Activated CD8-positive, alpha-beta T cell treated with anti-CD3 and anti-CD28 coated beads for 36 hours (primary cell): ENCODE results near the gene GSTT2B. TPM values are rescaled to one million over a fixed set of nuclear protein-coding genes. Genes with fewer than 3 reads are reported as not detected.
A peak's percentile ranks its signal among the peaks of the same experiment; 100 is the strongest.
"Not testable (repeated sequence)": the region's sequence is repeated elsewhere in the genome, so short reads cannot be mapped to it uniquely, and the experiment has no call there.

Experiments used
- ATAC-seq: fragments of 200-7000 bp; cut with Tn5 transposase; one replicate; pipeline ENCODE4 v1.10.0; 2021; ENCODE audit warnings: mild to moderate bottlenecking, moderate library complexity
- CTCF ChIA-PET: fragments of 350-600 bp; sonication (Branson Sonifier 250); formaldehyde crosslinking; loops from one replicate; lab custom pipeline; 2021; ENCODE audit warnings: antibody characterized with exemption; lab: Charles Lee
- POLR2A ChIA-PET: fragments of 350-600 bp; sonication (Branson Sonifier 250); formaldehyde crosslinking; loops from one replicate; lab custom pipeline; 2021; ENCODE audit warnings: antibody characterized with exemption; lab: Charles Lee
- DNase-seq: peaks from one replicate; pipeline ENCODE4 v3.0.0-alpha.2; 2020
- H3K27ac Mint-ChIP-seq: one replicate; pipeline ENCODE4 v1.8.0; 2021; ENCODE audit warnings: mild to moderate bottlenecking, mixed read lengths
- H3K27me3 Mint-ChIP-seq: one replicate; pipeline ENCODE4 v1.8.0; 2021; ENCODE audit warnings: mixed read lengths
- H3K36me3 Mint-ChIP-seq: one replicate; pipeline ENCODE4 v1.8.0; 2021; ENCODE audit warnings: low read depth, mixed read lengths
- H3K4me1 Mint-ChIP-seq: one replicate; pipeline ENCODE4 v1.8.0; 2021; ENCODE audit warnings: low read depth, mixed read lengths
- H3K4me3 Mint-ChIP-seq: one replicate; pipeline ENCODE4 v1.8.0; 2021; ENCODE audit warnings: mild to moderate bottlenecking, moderate library complexity, mixed read lengths
- H3K9me3 Mint-ChIP-seq: one replicate; pipeline ENCODE4 v1.8.0; 2021; ENCODE audit warnings: mixed read lengths
- CTCF ChIP-seq: fragments of 200-600 bp; IDR thresholded peaks from one replicate; pipeline ENCODE4 v1.8.0; 2022; ENCODE audit warnings: antibody characterized with exemption, mild to moderate bottlenecking
- intact Hi-C: fragments of 100-400 bp; cut with micrococcal nuclease; formaldehyde crosslinking; loops from one replicate; pipeline ENCODE4 v1.10.0; 2022
- total RNA-seq, 2 experiments: library from RNA; stranded (reverse); gene quantifications; one replicate each; pipeline ENCODE4 v1.2.3, GENCODE V29; 2021

Gene GSTT2B
- total RNA-seq, 2 experiments from 2014 or later: not detected

GRCh38 chr22:23954193-23954990 lies 6.6 kb downstream of the GSTT2B start:
- H3K27ac Mint-ChIP-seq, H3K4me1 Mint-ChIP-seq, H3K27me3 Mint-ChIP-seq, DNase-seq, ATAC-seq, intact Hi-C loops, CTCF ChIA-PET, H3K4me3 Mint-ChIP-seq, POLR2A ChIA-PET, H3K9me3 Mint-ChIP-seq, H3K36me3 Mint-ChIP-seq: not testable (repeated sequence)

GRCh38 chr22:23953485-23953884 lies 7.5 kb downstream of the GSTT2B start:
- DNase-seq, H3K27me3 Mint-ChIP-seq, CTCF ChIA-PET, POLR2A ChIA-PET, H3K27ac Mint-ChIP-seq, intact Hi-C loops, H3K4me3 Mint-ChIP-seq, H3K4me1 Mint-ChIP-seq, H3K36me3 Mint-ChIP-seq, H3K9me3 Mint-ChIP-seq, ATAC-seq: not testable (repeated sequence)

- DNase-seq, ATAC-seq, H3K27me3 Mint-ChIP-seq, H3K27ac Mint-ChIP-seq, H3K36me3 Mint-ChIP-seq, CTCF ChIA-PET, H3K4me1 Mint-ChIP-seq, POLR2A ChIA-PET, H3K9me3 Mint-ChIP-seq, intact Hi-C loops, H3K4me3 Mint-ChIP-seq: not testable (repeated sequence)
Measured at GRCh38 chr22:23952794-23953405, 8.1 kb downstream of the GSTT2B start.

- H3K9me3 Mint-ChIP-seq, H3K27ac Mint-ChIP-seq, H3K4me3 Mint-ChIP-seq, H3K36me3 Mint-ChIP-seq, POLR2A ChIA-PET, H3K27me3 Mint-ChIP-seq, H3K4me1 Mint-ChIP-seq, CTCF ChIA-PET, intact Hi-C loops: not testable (repeated sequence)
- ATAC-seq (peak; percentile 72), DNase-seq (peak; percentile 42)
Measured at GRCh38 chr22:23951383-23951782, 9.6 kb downstream of the GSTT2B start.

GRCh38 chr22:23949764-23950163 lies 11.2 kb downstream of the GSTT2B start:
- CTCF ChIA-PET, H3K27ac Mint-ChIP-seq, H3K9me3 Mint-ChIP-seq, H3K27me3 Mint-ChIP-seq, POLR2A ChIA-PET, H3K4me1 Mint-ChIP-seq, ATAC-seq, intact Hi-C loops, H3K36me3 Mint-ChIP-seq, DNase-seq, H3K4me3 Mint-ChIP-seq: not testable (repeated sequence)

GRCh38 chr22:23947391-23947790 lies 13.6 kb downstream of the GSTT2B start:
- ATAC-seq, H3K4me1 Mint-ChIP-seq, H3K36me3 Mint-ChIP-seq, H3K9me3 Mint-ChIP-seq, POLR2A ChIA-PET, CTCF ChIA-PET, DNase-seq, H3K27ac Mint-ChIP-seq, H3K4me3 Mint-ChIP-seq, H3K27me3 Mint-ChIP-seq, intact Hi-C loops: not testable (repeated sequence)

- H3K27me3 Mint-ChIP-seq, H3K9me3 Mint-ChIP-seq, H3K27ac Mint-ChIP-seq, DNase-seq, H3K4me1 Mint-ChIP-seq, H3K4me3 Mint-ChIP-seq, H3K36me3 Mint-ChIP-seq, CTCF ChIA-PET, ATAC-seq, POLR2A ChIA-PET, intact Hi-C loops: not testable (repeated sequence)
Measured at GRCh38 chr22:23940166-23940565, 20.8 kb downstream of the GSTT2B start.

GRCh38 chr22:23939017-23939357 lies 22.0 kb downstream of the GSTT2B start:
- no peak for DNase-seq
- H3K27ac Mint-ChIP-seq: no peak overlapping the region
- intact Hi-C loops: no loop called here
- TF ChIP-seq CTCF: no peak
- H3K27me3 Mint-ChIP-seq: no peaks in the 10 kb centered on the region
- H3K4me1 Mint-ChIP-seq: no peaks in the 10 kb centered on the region
- H3K36me3 Mint-ChIP-seq: no peaks in the 10 kb centered on the region
- ChIA-PET CTCF (no interaction called here), POLR2A (no interaction called here)
- no peaks in the 10 kb centered on the region for H3K9me3 Mint-ChIP-seq
- no peak for ATAC-seq
- no peak overlapping the region for H3K4me3 Mint-ChIP-seq
